HCT116 (cell line): ENCODE measurements around the gene IQGAP2. TPM values are rescaled to one million over a fixed set of nuclear protein-coding genes. Genes with fewer than 3 reads are reported as not detected.
A peak's percentile ranks its signal among the peaks of the same experiment; 100 is the strongest.

Experiments used
- ATAC-seq: fragments of 200-7000 bp; cut with Tn5 transposase; 2 replicates; pipeline ENCODE4 v1.9.1; 2020; ENCODE audit warnings: mild to moderate bottlenecking, moderate library complexity
- BruUV-seq: library from RNA; stranded (reverse); fragments of 400-500 nt; replicated peaks from 2 replicates; lab custom pipeline; 2021; lab: Mats Ljungman, UMichigan
- CTCF ChIA-PET: fragments of 300-600 bp; sonication (Branson Sonifier 250); formaldehyde crosslinking; loops from one replicate; lab custom pipeline; 2021; ENCODE audit warnings: antibody characterized with exemption; lab: Charles Lee
- POLR2A ChIA-PET: fragments of 300-600, 350-600 bp; sonication (Branson Sonifier 250); formaldehyde crosslinking; loops from one replicate; lab custom pipeline; 2021; ENCODE audit warnings: antibody characterized with exemption; lab: Charles Lee
- RAD21 ChIA-PET, 2 experiments: fragments of 300-600 bp; sonication (Branson Sonifier 250); formaldehyde crosslinking; loops; one replicate each; lab custom pipeline; 2023; ENCODE audit warnings: low total read pairs in 2 of 2; ENCODE audit not compliant: uncharacterized antibody in 2 of 2, unreplicated experiment in 2 of 2, low non-redundant PET in 1 of 2; lab: Charles Lee
- DNase-seq: peaks from one replicate; pipeline ENCODE4 v3.0.0-alpha.2; 2010; ENCODE audit warnings: low read depth, low spot score
- H2AFZ ChIP-seq: fragments of 200-600 bp; shearing (Covaris generic), sonication (generic); 2 replicates; pipeline ENCODE4 v1.6.1; 2017; ENCODE audit warnings: low read depth, mixed run types, mixed read lengths, antibody characterized with exemption, low read length; ENCODE audit not compliant: poor library complexity, severe bottlenecking
- H3K27ac ChIP-seq: 2 replicates; pipeline ENCODE4 v1.5.1; 2012; ENCODE audit warnings: low read depth, low read length
- H3K27me3 ChIP-seq: fragments of 200-600 bp; sonication (generic); 2 replicates; pipeline ENCODE4 v1.6.1; 2016; ENCODE audit warnings: mixed run types, low read length, mixed read lengths; ENCODE audit not compliant: insufficient read depth
- H3K36me3 ChIP-seq, 2 experiments: fragments of 200-500 bp in 1 of 2; fragments of 200-600 bp in 1 of 2; sonication (Bioruptor generic) in 1 of 2; sonication (generic) in 1 of 2; 2 replicates each; pipeline versions ENCODE4 v1.5.1 to v1.6.1; 2014 to 2016; ENCODE audit warnings: low read length in 2 of 2, inconsistent platforms in 1 of 2, mixed read lengths in 1 of 2, mixed run types in 1 of 2; ENCODE audit not compliant: insufficient read depth in 2 of 2, control insufficient read depth in 1 of 2
- H3K4me1 ChIP-seq, 2 experiments: fragments of 200-600 bp in 1 of 2; sonication (generic) in 1 of 2; 2 replicates each; pipeline versions ENCODE4 v1.5.1 to v1.6.1; 2012 to 2017; ENCODE audit warnings: low read length in 2 of 2, inconsistent platforms in 1 of 2, mild to moderate bottlenecking in 1 of 2, mixed read lengths in 1 of 2, mixed run types in 1 of 2, moderate library complexity in 1 of 2; ENCODE audit not compliant: insufficient read depth in 2 of 2, control insufficient read depth in 1 of 2
- H3K4me2 ChIP-seq: fragments of 200-600 bp; sonication (generic); 2 replicates; pipeline ENCODE4 v1.6.1; 2017; ENCODE audit warnings: mixed run types, low read length, mixed read lengths
- H3K4me3 ChIP-seq, 2 experiments: fragments of 200-600 bp in 1 of 2; sonication (generic) in 1 of 2; replicated peaks in 1 of 2; 2 replicates each; pipeline ENCODE4 v1.5.1; 2011 to 2016; ENCODE audit warnings: low read length in 2 of 2, control low read depth in 1 of 2, low read depth in 1 of 2, mild to moderate bottlenecking in 1 of 2, mixed read lengths in 1 of 2, mixed run types in 1 of 2
- H3K79me2 ChIP-seq: fragments of 200-600 bp; sonication (generic); 2 replicates; pipeline ENCODE4 v1.6.1; 2017; ENCODE audit warnings: mild to moderate bottlenecking, mixed run types, low read length, moderate library complexity, mixed read lengths; ENCODE audit not compliant: insufficient read depth
- H3K9ac ChIP-seq: fragments of 200-600 bp; sonication (generic); 2 replicates; pipeline ENCODE4 v1.6.1; 2016; ENCODE audit warnings: low read length, mixed read lengths
- H3K9me2 ChIP-seq: fragments of 200-600 bp; sonication (generic), shearing (Covaris generic); 2 replicates; pipeline ENCODE4 v1.6.1; 2017; ENCODE audit warnings: mixed run types, mild to moderate bottlenecking, moderate library complexity; ENCODE audit not compliant: insufficient read depth
- H3K9me3 ChIP-seq, 2 experiments: fragments of 200-500 bp in 1 of 2; fragments of 200-600 bp in 1 of 2; sonication (Bioruptor generic) in 1 of 2; sonication (generic) in 1 of 2; 2 replicates each; pipeline ENCODE4 v1.6.1; 2014 to 2017; ENCODE audit warnings: low read length in 2 of 2, mixed read lengths in 2 of 2, inconsistent platforms in 1 of 2, low read depth in 1 of 2, mild to moderate bottlenecking in 1 of 2, mixed run types in 1 of 2, moderate library complexity in 1 of 2; ENCODE audit not compliant: control insufficient read depth in 1 of 2, insufficient read depth in 1 of 2
- H4K20me1 ChIP-seq: fragments of 200-600 bp; sonication (generic), shearing (Covaris generic); 2 replicates; pipeline ENCODE4 v1.6.1; 2017; ENCODE audit warnings: mixed run types, mild to moderate bottlenecking, moderate library complexity; ENCODE audit not compliant: insufficient read depth
- CEBPB ChIP-seq: IDR thresholded peaks from 2 replicates; pipeline ENCODE4 v1.6.1; 2012; ENCODE audit warnings: low read depth
- CTCF ChIP-seq, 3 experiments: fragments of 200-600 bp in 1 of 3; sonication (generic) in 1 of 3; IDR thresholded peaks in 2 of 3; conservative IDR thresholded peaks in 1 of 3; 2 replicates each; pipeline ENCODE4 v1.5.1; 2012 to 2017; ENCODE audit warnings: low read depth in 2 of 3, low read length in 2 of 3, antibody characterized with exemption in 1 of 3, borderline replicate concordance in 1 of 3, control low read depth in 1 of 3, mild to moderate bottlenecking in 1 of 3, mixed read lengths in 1 of 3, mixed run types in 1 of 3, moderate library complexity in 1 of 3; ENCODE audit not compliant: insufficient read depth in 1 of 3
- EZH2phosphoT487 ChIP-seq: fragments of 200-600 bp; IDR thresholded peaks from 2 replicates; pipeline ENCODE4 v1.6.1; 2018; ENCODE audit warnings: antibody characterized with exemption, borderline replicate concordance
- FOSL1 ChIP-seq: IDR thresholded peaks from 2 replicates; pipeline ENCODE4 v1.6.1; 2012; ENCODE audit warnings: low read depth
- POLR2AphosphoS5 ChIP-seq: IDR thresholded peaks from 2 replicates; pipeline ENCODE4 v1.6.1; 2011; ENCODE audit warnings: mild to moderate bottlenecking, low read depth, low read length, moderate library complexity
- RAD21 ChIP-seq: IDR thresholded peaks from 2 replicates; pipeline ENCODE4 v1.6.1; 2012; ENCODE audit warnings: low read depth, mild to moderate bottlenecking
- REST ChIP-seq: IDR thresholded peaks from 2 replicates; pipeline ENCODE4 v1.6.1; 2012; ENCODE audit warnings: low read depth
- SIN3A ChIP-seq: IDR thresholded peaks from 2 replicates; pipeline ENCODE4 v1.6.1; 2012; ENCODE audit warnings: low read depth
- SP1 ChIP-seq: IDR thresholded peaks from 2 replicates; pipeline ENCODE4 v1.6.1; 2012; ENCODE audit warnings: low read depth
- YY1 ChIP-seq: IDR thresholded peaks from 2 replicates; pipeline ENCODE4 v1.6.1; 2011; ENCODE audit warnings: low read length, low read depth, moderate library complexity, mild to moderate bottlenecking; ENCODE audit not compliant: insufficient replicate concordance; ENCODE audit errors: extremely low read depth
- ZFX ChIP-seq: fragments of 450-650 bp; IDR thresholded peaks from 2 replicates; pipeline ENCODE4 v1.6.1; 2017
- intact Hi-C: fragments of 100-400 bp; cut with micrococcal nuclease; formaldehyde crosslinking; loops from 2 replicates; pipeline ENCODE4 v1.10.0; 2022
- total RNA-seq: library from RNA; stranded (reverse); gene quantifications from one replicate; pipeline ENCODE4 v1.2.1, GENCODE V29; 2021; ENCODE audit not compliant: unreplicated experiment
- TF ChIP-seq, protein P1 (sequence below): IDR thresholded peaks from 2 replicates; pipeline ENCODE4 v1.6.1; 2012

IQGAP2 gene
- total RNA-seq, 1 experiment from 2014 or later = 2.0 TPM

DNA sequence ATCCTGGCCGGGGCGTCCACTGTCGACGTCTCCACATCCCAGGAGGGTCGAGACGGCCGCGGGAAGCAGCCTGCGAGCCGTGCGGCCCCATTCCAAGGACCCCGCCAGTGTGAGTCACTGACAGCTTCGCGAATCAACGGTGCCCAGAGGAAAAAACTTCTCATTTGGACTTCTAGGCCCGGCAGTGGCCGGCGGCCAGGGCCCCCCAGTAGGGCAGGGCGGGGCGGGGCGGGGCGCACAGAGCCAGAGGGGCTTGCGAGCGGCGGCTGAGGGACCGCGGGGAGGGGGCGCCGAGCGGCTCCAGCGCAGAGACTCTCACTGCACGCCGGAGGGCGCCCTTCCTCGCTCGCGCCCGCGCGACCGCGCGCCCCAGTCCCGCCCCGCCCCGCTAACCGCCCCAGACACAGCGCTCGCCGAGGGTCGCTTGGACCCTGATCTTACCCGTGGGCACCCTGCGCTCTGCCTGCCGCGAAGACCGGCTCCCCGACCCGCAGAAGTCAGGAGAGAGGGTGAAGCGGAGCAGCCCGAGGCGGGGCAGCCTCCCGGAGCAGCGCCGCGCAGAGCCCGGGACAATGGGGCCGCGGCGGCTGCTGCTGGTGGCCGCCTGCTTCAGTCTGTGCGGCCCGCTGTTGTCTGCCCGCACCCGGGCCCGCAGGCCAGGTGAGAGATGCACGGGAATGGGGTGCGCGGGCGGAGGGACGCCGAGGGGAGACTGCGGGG is 312.8 kb downstream of the IQGAP2 start, which contains the start of gene F2R:
Gene F2R (plus strand): TSS at position 391 of the 720 bp plus-strand sequence. CDS start 182 bp downstream, at position 573.
- ChIA-PET RAD21 (interaction anchor here in 1 of 2 experiments (0.7 kb wide), 1 partner anchor 69 kb away, joined by 3 read pairs; no protein-coding TSS in a partner anchor), CTCF (interaction anchor here (0.6 to 0.7 kb wide), 2 partner anchors 59 to 101 kb away, joined by 3 to 4 read pairs; no protein-coding TSS in a partner anchor), POLR2A (no interaction called here)
- no peaks in the 10 kb centered on the region for H3K27me3 ChIP-seq
- no peaks in the 10 kb centered on the region for H3K36me3 ChIP-seq
- ATAC-seq (peak; percentile 92), DNase-seq (no peak)
- H4K20me1 ChIP-seq = no peaks in the 10 kb centered on the region
- H3K9me3 ChIP-seq = no peaks in the 10 kb centered on the region
- H3K4me2 ChIP-seq = peak within 1 kb of the TSS; percentile 98
- H3K9ac ChIP-seq = peak within 1 kb of the TSS; percentile 76
- peak within 1 kb of the TSS; percentile 66 to 83 for H3K4me3 ChIP-seq
- H2AFZ ChIP-seq = peak within 1 kb of the TSS; percentile 92
- peaks cover 5 to 23% of the 10 kb centered on the region in 2 experiments; a peak in 3 of 4 replicates for H3K4me1 ChIP-seq
- TF ChIP-seq REST (no peak), YY1 (no peak), EZH2phosphoT487 (no peak), ZFX (peak; percentile 31; the same call in 1 of the 2 replicates), CTCF (IDR thresholded peaks at IDR 0.05 in 2 of 3, conservative IDR thresholded peaks at IDR 0.05 in 1 of 3; ENCODE audit: borderline replicate concordance in 1 of 3, insufficient read depth in 1 of 3, low read depth in 2 of 3, low read length in 2 of 3) (peak; percentile 31 to 49 (median 44); a peak in 4 of 6 replicates), POLR2AphosphoS5 (peak; percentile 51; the same call in 1 of the 2 replicates), SP1 (no peak), FOSL1 (no peak), CEBPB (no peak), SIN3A (no peak; the same call in 1 of the 2 replicates), RAD21 (peak; percentile 58)
- TF ChIP-seq, protein P1, sequence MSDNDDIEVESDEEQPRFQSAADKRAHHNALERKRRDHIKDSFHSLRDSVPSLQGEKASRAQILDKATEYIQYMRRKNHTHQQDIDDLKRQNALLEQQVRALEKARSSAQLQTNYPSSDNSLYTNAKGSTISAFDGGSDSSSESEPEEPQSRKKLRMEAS = peak; percentile 49; the same call in 1 of the 2 replicates
- H3K9me2 ChIP-seq = no peaks in the 10 kb centered on the region
- no TSS peak for BruUV-seq
- intact Hi-C loops = loop anchor here (1.0 to 5.0 kb wide), 2 partner anchors 56 to 300 kb away; no protein-coding TSS in a partner anchor
- peak within 1 kb of the TSS; percentile 65; the same call in 1 of the 2 replicates for H3K27ac ChIP-seq
- peaks cover 15% of the 10 kb centered on the region for H3K79me2 ChIP-seq
